Measurements from ENCODE around the gene GRK1.

GRK1 gene

GRCh38 chr13:113771709-113772331 is 104.8 kb downstream of the GRK1 start:
- in situ Hi-C loops (cut with MboI; ENCODE audit: low sequenced_read_pairs) = no loop called here

- in situ Hi-C loops (cut with MboI; ENCODE audit: low sequenced_read_pairs) = no loop called here
Observed at GRCh38 chr13:113774177-113775107, 107.4 kb downstream of the GRK1 start.

- in situ Hi-C loops (cut with MboI; ENCODE audit: low sequenced_read_pairs) = no loop called here
Observed at GRCh38 chr13:113775451-113776145, 108.6 kb downstream of the GRK1 start.

- in situ Hi-C loops (cut with MboI; ENCODE audit: low sequenced_read_pairs) = no loop called here
Observed at GRCh38 chr13:113776231-113777125, 109.5 kb downstream of the GRK1 start.

GRCh38 chr13:113777311-113778260 is 110.6 kb downstream of the GRK1 start:
- in situ Hi-C loops (cut with MboI; ENCODE audit: low sequenced_read_pairs) = no loop called here

- in situ Hi-C loops (cut with MboI; ENCODE audit: low sequenced_read_pairs) = no loop called here
Observed at GRCh38 chr13:113781571-113781970, 114.6 kb downstream of the GRK1 start.

GRCh38 chr13:113782472-113782871 is 115.5 kb downstream of the GRK1 start:
- in situ Hi-C loops (cut with MboI; ENCODE audit: low sequenced_read_pairs) = no loop called here

- in situ Hi-C loops (cut with MboI; ENCODE audit: low sequenced_read_pairs) = no loop called here
Observed at GRCh38 chr13:113783200-113783881, 116.3 kb downstream of the GRK1 start.

GRCh38 chr13:113783966-113784644 is 117.1 kb downstream of the GRK1 start:
- in situ Hi-C loops (cut with MboI; ENCODE audit: low sequenced_read_pairs) = no loop called here

- in situ Hi-C loops (cut with MboI; ENCODE audit: low sequenced_read_pairs) = no loop called here
Observed at GRCh38 chr13:113784645-113785024, 117.6 kb downstream of the GRK1 start.

- in situ Hi-C loops (cut with MboI; ENCODE audit: low sequenced_read_pairs) = no loop called here
Observed at GRCh38 chr13:113785051-113786010, 118.3 kb downstream of the GRK1 start.

GRCh38 chr13:113786262-113786841 is 119.3 kb downstream of the GRK1 start:
- in situ Hi-C loops (cut with MboI; ENCODE audit: low sequenced_read_pairs) = no loop called here

Data from HL-60/S4 treated with retinoic acid at 250 ng/mL for 4 days and 3 days (cell line).